CD14-positive monocyte (primary cell): Measurements from ENCODE around the gene CBLB. TPM values are rescaled to one million over a fixed set of nuclear protein-coding genes. Genes with fewer than 3 reads are reported as not detected.
A peak's percentile ranks its signal among the peaks of the same experiment; 100 is the strongest.

Source experiments
- DNase-seq, 3 donors: peaks; one replicate each; pipeline ENCODE4 v3.0.0-alpha.2; 2011 to 2022
- H2AFZ ChIP-seq: 2 replicates; pipeline ENCODE4 v1.6.0; 2012; ENCODE audit warnings: mild to moderate bottlenecking, low read depth, low read length, inconsistent platforms; ENCODE audit not compliant: insufficient read depth, poor library complexity, severe bottlenecking
- H3K27ac ChIP-seq, 2 donors: 1 replicate in 1 of 2; 2 replicates in 1 of 2; pipeline ENCODE4 v1.5.1; 2012 to 2013; ENCODE audit warnings: low read length in 2 of 2, control low read depth in 1 of 2, inconsistent platforms in 1 of 2, low read depth in 1 of 2, mild to moderate bottlenecking in 1 of 2
- H3K27me3 ChIP-seq, 2 donors: one replicate each; pipeline versions ENCODE4 v1.6.0 to v1.6.1; 2011 to 2013; ENCODE audit warnings: low read length in 2 of 2; ENCODE audit not compliant: control insufficient read depth in 2 of 2, insufficient read depth in 2 of 2
- H3K36me3 ChIP-seq, 2 donors: replicated peaks in 1 of 2; 1 replicate in 1 of 2; 2 replicates in 1 of 2; pipeline versions ENCODE4 v1.5.1 to v1.6.1; 2012 to 2013; ENCODE audit warnings: low read length in 2 of 2, control low read depth in 1 of 2, inconsistent platforms in 1 of 2, mild to moderate bottlenecking in 1 of 2; ENCODE audit not compliant: insufficient read depth in 2 of 2, control insufficient read depth in 1 of 2
- H3K4me1 ChIP-seq, 2 donors: 1 replicate in 1 of 2; 2 replicates in 1 of 2; pipeline versions ENCODE4 v1.5.1 to v1.6.1; 2012 to 2013; ENCODE audit warnings: low read length in 2 of 2, control low read depth in 1 of 2, inconsistent platforms in 1 of 2, mild to moderate bottlenecking in 1 of 2, moderate library complexity in 1 of 2; ENCODE audit not compliant: insufficient read depth in 2 of 2, control insufficient read depth in 1 of 2
- H3K4me2 ChIP-seq: replicated peaks from 2 replicates; pipeline ENCODE3; 2012; ENCODE audit warnings: low read length, moderate library complexity, mild to moderate bottlenecking; ENCODE audit not compliant: poor library complexity, severe bottlenecking; ENCODE audit errors: extremely low read depth
- H3K4me3 ChIP-seq, 3 experiments: fragments of 200-600 bp in 1 of 3; sonication (generic) in 1 of 3; replicated peaks in 1 of 3; 1 replicate in 2 of 3; 2 replicates in 1 of 3; pipeline ENCODE4 v1.5.1; 2011 to 2013; ENCODE audit warnings: low read length in 3 of 3, mild to moderate bottlenecking in 3 of 3, control low read depth in 2 of 3, low read depth in 2 of 3, inconsistent platforms in 1 of 3, moderate library complexity in 1 of 3
- H3K79me2 ChIP-seq: 2 replicates; pipeline ENCODE4 v1.6.0; 2012; ENCODE audit warnings: mild to moderate bottlenecking, control low read depth, inconsistent platforms, low read length, moderate library complexity; ENCODE audit not compliant: insufficient read depth
- H3K9ac ChIP-seq: 2 replicates; pipeline ENCODE4 v1.6.0; 2017; ENCODE audit warnings: low read length, mild to moderate bottlenecking; ENCODE audit not compliant: insufficient read depth, poor library complexity, severe bottlenecking
- H3K9me3 ChIP-seq, 2 donors: replicated peaks in 1 of 2; 1 replicate in 1 of 2; 2 replicates in 1 of 2; pipeline versions ENCODE4 v1.5.1 to v1.6.1; 2012 to 2013; ENCODE audit warnings: low read length in 2 of 2, control low read depth in 1 of 2; ENCODE audit not compliant: control insufficient read depth in 1 of 2, insufficient read depth in 1 of 2
- H4K20me1 ChIP-seq: 2 replicates; pipeline ENCODE4 v1.6.0; 2012; ENCODE audit warnings: mild to moderate bottlenecking, low read length, control low read depth, moderate library complexity; ENCODE audit not compliant: insufficient read depth
- H3K27ac Mint-ChIP-seq, 7 donors: one replicate each; pipeline ENCODE4 v1.8.0; 2020; ENCODE audit warnings: mild to moderate bottlenecking in 7 of 7, mixed read lengths in 7 of 7, moderate library complexity in 6 of 7, inconsistent platforms in 2 of 7
- H3K27me3 Mint-ChIP-seq, 3 donors: one replicate each; pipeline ENCODE4 v1.8.0; 2021 to 2022; ENCODE audit warnings: low read depth in 3 of 3, mild to moderate bottlenecking in 3 of 3, mixed read lengths in 3 of 3, moderate library complexity in 3 of 3, inconsistent platforms in 1 of 3
- H3K36me3 Mint-ChIP-seq, 2 donors: one replicate each; pipeline ENCODE4 v1.8.0; 2020; ENCODE audit warnings: mixed read lengths in 2 of 2, inconsistent platforms in 1 of 2, mild to moderate bottlenecking in 1 of 2
- H3K4me1 Mint-ChIP-seq: one replicate; pipeline ENCODE4 v1.8.0; 2020; ENCODE audit warnings: mild to moderate bottlenecking, mixed read lengths
- H3K4me3 Mint-ChIP-seq, 2 donors: one replicate each; pipeline ENCODE4 v1.8.0; 2020; ENCODE audit warnings: mild to moderate bottlenecking in 2 of 2, mixed read lengths in 2 of 2, moderate library complexity in 1 of 2
- H3K9me3 Mint-ChIP-seq, 7 donors: one replicate each; pipeline ENCODE4 v1.8.0; 2020 to 2022; ENCODE audit warnings: mixed read lengths in 7 of 7, mild to moderate bottlenecking in 6 of 7, moderate library complexity in 6 of 7, inconsistent platforms in 2 of 7
- WGBS: methylation state at CpG from one replicate; pipeline ENCODE4 v1.1.5; 2013; ENCODE audit warnings: missing lambda C conversion rate; ENCODE audit not compliant: insufficient coverage; 5-methylcytosine and 5-hydroxymethylcytosine counted together
- intact Hi-C, 2 donors: fragments of 100-400 bp; cut with micrococcal nuclease; formaldehyde crosslinking; loops; one replicate each; pipeline versions ENCODE4 v1.15.0 to v1.15.1; 2023
- polyA plus RNA-seq, 3 donors: library from polyadenylated mRNA; depleted of rRNA in 1 of 3; unstranded in 2 of 3; stranded (reverse) in 1 of 3; fragments of 300-500 nt in 2 of 3; fragments of >200 nt in 1 of 3; fragmentation: Illumina TruSeq in 2 of 3; gene quantifications; 1 replicate in 2 of 3; 2 replicates in 1 of 3; pipeline ENCODE4 v1.2.3, GENCODE V29; 2012 to 2021
- TF ChIP-seq, protein P1 (sequence below): fragments of 200-600 bp; IDR thresholded peaks from one replicate; pipeline ENCODE4 v1.8.0; 2022; ENCODE audit warnings: antibody characterized with exemption, mild to moderate bottlenecking

The CBLB gene
- polyA plus RNA-seq, 3 donors = 1.6 to 8.1 (median 3.6) TPM

DNA sequence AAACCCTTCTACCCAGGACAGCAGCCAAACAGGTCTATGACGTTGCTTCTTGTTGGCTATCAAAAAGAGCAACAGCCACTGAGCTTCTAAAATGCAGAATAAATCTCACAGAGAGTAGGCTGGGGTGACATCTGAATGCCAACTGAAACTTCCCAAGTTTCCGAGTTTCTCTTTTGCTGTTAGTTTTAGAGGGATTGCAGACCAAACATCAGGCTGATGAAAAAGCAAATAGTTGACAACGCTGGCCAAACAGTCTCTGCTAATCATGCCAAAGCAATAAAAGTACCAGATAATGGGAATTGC is 670 bp upstream of the CBLB start:
- Histone ChIP-seq H2AFZ (peak overlapping the region; percentile 95), H3K4me3 (peak overlapping the region; percentile 79 to 99 (median 90)), H3K79me2 (no peaks in the 10 kb centered on the region), H3K36me3 (peaks cover 2 to 10% of the 10 kb centered on the region in 2 donors), H3K4me1 (peaks cover 16 to 39% of the 10 kb centered on the region in 2 donors), H3K27me3 (no peaks in the 10 kb centered on the region), H3K4me2 (peak overlapping the region; percentile 91), H3K9me3 (no peaks in the 10 kb centered on the region), H4K20me1 (no peaks in the 10 kb centered on the region), H3K9ac (peak overlapping the region; percentile 80), H3K27ac (peak overlapping the region; percentile 58 to 85)
- DNase-seq = no peak
- H3K27ac Mint-ChIP-seq = peak overlapping the region in 6 of 7 donors; percentile 93 to 99 (median 97)
- peaks cover 7 to 13% of the 10 kb centered on the region in 2 donors for H3K36me3 Mint-ChIP-seq
- peak overlapping the region; percentile 100 for H3K4me3 Mint-ChIP-seq
- WGBS = 10% methylated on average over 2 of the region's 3 CpGs
- no peaks in the 10 kb centered on the region for H3K27me3 Mint-ChIP-seq
- intact Hi-C loops = no loop called here
- TF ChIP-seq, protein P1, sequence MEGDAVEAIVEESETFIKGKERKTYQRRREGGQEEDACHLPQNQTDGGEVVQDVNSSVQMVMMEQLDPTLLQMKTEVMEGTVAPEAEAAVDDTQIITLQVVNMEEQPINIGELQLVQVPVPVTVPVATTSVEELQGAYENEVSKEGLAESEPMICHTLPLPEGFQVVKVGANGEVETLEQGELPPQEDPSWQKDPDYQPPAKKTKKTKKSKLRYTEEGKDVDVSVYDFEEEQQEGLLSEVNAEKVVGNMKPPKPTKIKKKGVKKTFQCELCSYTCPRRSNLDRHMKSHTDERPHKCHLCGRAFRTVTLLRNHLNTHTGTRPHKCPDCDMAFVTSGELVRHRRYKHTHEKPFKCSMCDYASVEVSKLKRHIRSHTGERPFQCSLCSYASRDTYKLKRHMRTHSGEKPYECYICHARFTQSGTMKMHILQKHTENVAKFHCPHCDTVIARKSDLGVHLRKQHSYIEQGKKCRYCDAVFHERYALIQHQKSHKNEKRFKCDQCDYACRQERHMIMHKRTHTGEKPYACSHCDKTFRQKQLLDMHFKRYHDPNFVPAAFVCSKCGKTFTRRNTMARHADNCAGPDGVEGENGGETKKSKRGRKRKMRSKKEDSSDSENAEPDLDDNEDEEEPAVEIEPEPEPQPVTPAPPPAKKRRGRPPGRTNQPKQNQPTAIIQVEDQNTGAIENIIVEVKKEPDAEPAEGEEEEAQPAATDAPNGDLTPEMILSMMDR = no peak
- no peaks in the 10 kb centered on the region for H3K9me3 Mint-ChIP-seq
- H3K4me1 Mint-ChIP-seq = peaks cover 33% of the 10 kb centered on the region

DNA sequence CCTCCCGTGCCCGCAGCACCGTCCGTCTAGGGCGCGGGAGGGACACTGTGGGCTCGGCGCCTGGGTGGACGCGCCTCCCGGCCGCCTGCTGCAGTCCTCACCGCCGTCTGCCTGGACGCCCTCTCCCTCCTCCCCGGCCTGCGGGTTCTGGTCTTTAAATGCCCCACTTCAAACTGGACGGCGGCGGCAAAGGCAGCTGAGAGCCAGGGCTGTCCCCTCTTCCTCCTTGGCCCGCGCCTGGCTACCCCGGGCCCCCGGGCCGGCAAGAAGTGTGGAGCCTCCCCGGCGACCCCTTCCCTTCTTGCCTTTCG is 426 bp downstream of the CBLB start:
- DNase-seq = peak in 2 of 3 donors; percentile 22 to 36
- H4K20me1 ChIP-seq = no peaks in the 10 kb centered on the region
- peaks cover 16 to 39% of the 10 kb centered on the region in 2 donors for H3K4me1 ChIP-seq
- peak overlapping the region; percentile 100 for H3K4me3 Mint-ChIP-seq
- peak overlapping the region; percentile 75 to 85 for H3K27ac ChIP-seq
- H3K9me3 ChIP-seq = no peaks in the 10 kb centered on the region
- peaks cover 2 to 18% of the 10 kb centered on the region in 2 donors for H3K36me3 ChIP-seq
- H2AFZ ChIP-seq = peak overlapping the region; percentile 95
- H3K4me1 Mint-ChIP-seq = peaks cover 33% of the 10 kb centered on the region
- no peaks in the 10 kb centered on the region for H3K27me3 Mint-ChIP-seq
- WGBS = 0% methylated on average over 28 of the region's 28 CpGs
- H3K27me3 ChIP-seq = no peaks in the 10 kb centered on the region
- H3K4me2 ChIP-seq = peak overlapping the region; percentile 91
- intact Hi-C loops = no loop called here
- no peaks in the 10 kb centered on the region for H3K9me3 Mint-ChIP-seq
- peak overlapping the region; percentile 87 to 99 (median 94) for H3K27ac Mint-ChIP-seq
- TF ChIP-seq, protein P1 = no peak
- H3K4me3 ChIP-seq = peak overlapping the region; percentile 79 to 99 (median 90)
- H3K9ac ChIP-seq = peak overlapping the region; percentile 80
- H3K36me3 Mint-ChIP-seq = peaks cover 11 to 17% of the 10 kb centered on the region in 2 donors
- no peaks in the 10 kb centered on the region for H3K79me2 ChIP-seq
